NCI-H510A treated with DMSO at 0.1 percent for 48 hours (cell line): ENCODE measurements around the gene ASTL.
"Not testable (repeated sequence)": the region's sequence is repeated elsewhere in the genome, so short reads cannot be mapped to it uniquely, and the experiment has no call there.

Experiments
- DNase-seq: peaks from one replicate; lab custom pipeline; 2025; lab: John Stamatoyannopoulos, UW

Gene ASTL

GRCh38 chr2:96138179-96139145 lies at the start of gene ASTL:
TSS of gene ASTL (minus strand) at chr2:96138502. CDS start at chr2:96138436, 66 bp downstream.
- DNase-seq = peak; percentile 40

DNA sequence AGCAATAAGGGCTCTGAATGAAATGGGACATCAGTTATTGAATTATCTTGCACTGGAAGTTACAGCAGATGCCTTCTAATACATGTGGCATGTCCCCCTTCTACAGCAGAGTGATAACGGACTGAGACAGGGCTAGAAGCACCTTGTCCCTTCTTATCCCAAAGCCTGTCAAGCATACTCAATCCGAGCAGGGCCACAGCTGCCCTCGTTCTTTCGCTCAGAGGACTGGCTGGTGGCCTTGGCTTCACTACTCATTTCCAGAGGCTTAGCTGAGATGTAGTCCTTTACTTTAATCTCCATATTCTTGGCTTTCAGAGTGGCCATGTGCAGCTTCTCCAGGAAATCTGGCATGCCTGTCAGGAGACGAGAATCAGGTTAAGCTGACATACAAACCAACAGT lies 48.3 kb upstream of the ASTL start:
- no peak for DNase-seq

GRCh38 chr2:96185516-96185915 lies 47.2 kb upstream of the ASTL start:
- DNase-seq = no peak

- no peak for DNase-seq
Measured at GRCh38 chr2:96184989-96185388, 46.7 kb upstream of the ASTL start.

DNA sequence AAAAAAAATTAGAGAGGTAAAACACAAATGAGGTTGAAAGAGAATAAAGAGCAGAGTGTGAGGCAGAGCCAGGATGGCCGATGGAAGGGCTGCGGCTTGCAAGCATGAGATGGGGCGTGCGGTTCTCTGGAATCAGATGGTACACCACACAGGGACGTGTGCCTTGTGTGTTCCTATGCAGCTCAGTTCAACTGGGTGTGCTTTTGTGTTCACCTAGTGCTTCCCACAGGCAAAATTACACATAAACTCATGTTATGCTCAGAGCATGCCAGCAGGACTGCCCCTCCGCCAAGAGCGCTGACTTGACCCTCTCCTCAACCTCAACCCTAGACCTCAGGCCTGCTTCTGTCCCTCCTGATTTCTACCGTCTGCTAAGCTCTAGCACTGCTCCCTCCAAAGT lies 45.9 kb upstream of the ASTL start:
- no peak for DNase-seq

- DNase-seq = no peak
Measured at GRCh38 chr2:96181529-96181928, 43.2 kb upstream of the ASTL start.

DNA sequence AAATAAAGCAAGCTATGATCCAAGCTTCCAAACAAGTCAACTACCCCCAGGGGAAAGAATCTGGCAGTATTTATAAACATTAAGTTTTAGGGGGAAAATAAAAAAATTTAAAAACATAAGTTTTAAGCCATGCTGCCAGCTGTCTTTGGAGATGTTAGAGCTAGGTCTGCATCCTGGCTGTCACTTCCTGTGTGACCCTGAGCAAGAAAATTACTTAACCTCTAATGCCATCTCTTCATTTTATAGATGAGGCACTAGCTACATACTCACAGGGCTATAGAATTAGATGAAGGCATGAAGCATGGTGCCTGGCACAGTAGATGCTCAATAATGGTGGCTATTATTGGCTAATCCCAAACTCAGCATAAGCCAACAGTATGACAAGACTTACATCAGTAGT lies 42.2 kb upstream of the ASTL start:
- DNase-seq = no peak

DNA sequence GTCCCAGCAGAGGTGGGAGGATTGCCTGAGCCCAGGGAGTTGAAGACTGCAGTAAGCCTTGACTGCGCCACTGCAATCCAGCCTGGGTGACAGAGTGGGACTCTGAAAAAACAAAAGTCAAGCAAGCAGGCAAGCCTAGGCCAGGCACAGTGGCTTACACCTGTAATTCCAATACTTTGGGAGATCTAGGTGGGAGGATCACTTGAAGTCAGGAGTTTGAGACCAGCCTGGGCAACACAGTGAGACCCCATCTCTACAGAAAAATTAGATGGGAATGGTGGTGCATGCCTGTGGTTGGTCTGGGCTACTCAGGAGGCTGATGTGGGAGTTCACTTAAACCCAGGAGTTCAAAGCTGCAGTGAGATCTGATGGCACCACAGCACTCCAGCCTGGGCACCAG lies 41.7 kb upstream of the ASTL start:
- no peak for DNase-seq

DNA sequence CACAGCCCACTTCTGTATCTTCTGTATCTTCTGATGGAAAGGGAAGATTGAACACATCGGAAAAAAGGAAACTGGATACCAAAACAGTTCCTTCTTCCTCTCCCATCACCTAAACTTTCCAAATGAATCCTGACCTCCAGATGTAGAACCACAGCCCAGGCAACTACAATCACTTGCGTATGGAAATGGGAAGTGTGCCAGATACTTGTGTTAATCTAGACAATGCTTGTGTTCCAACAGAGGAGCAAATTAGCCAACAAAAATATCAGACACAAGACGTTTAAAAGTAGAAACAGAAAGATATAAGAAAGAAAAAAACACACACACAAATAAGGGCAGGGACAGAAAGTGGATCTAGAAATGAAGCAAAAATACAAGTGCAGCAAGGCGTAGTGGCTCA lies 38.4 kb upstream of the ASTL start:
- no peak for DNase-seq

GRCh38 chr2:96175951-96176350 lies 37.6 kb upstream of the ASTL start:
- no peak for DNase-seq

GRCh38 chr2:96174251-96175144 lies 36.2 kb upstream of the ASTL start:
- peak; percentile 56 for DNase-seq

DNA sequence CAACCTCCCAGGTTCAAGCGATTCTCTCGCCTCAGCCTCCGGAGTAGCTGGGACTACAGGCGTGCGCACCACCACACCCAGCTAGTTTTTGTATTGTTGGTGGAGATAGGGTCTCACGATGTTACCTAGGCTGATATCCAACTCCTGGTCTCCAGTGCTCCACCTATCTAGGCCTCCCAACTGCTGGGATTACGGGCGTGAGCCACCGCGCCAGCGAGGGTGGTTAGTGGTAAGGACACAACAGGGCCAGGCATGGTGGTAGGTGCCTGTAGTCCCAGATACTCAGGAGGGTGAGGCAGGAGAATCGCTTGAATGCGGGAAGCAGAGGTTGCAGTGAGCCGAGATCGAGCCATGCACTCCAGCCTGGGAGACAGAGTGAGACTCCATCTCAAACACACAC lies 33.5 kb upstream of the ASTL start:
- DNase-seq = no peak

DNA sequence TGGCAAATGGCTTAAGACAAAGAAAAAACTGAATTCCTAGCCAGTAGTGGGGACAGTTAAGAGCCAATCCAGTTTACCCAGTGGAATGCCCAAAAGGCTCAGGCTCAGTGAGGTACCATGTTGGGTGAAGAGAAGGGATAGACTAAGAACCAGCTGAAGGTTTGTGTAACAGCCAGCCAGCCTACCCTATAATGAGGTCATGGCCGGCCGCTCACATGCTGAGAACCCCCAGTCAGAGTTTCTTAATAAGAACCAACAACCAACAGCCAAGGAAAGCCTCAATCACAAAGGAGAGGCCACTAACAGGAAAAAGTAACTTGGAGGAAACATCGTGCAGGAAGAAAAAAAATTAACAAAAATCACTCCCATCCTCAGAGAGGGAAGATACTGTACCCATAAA lies 32.3 kb upstream of the ASTL start:
- DNase-seq = no peak

DNA sequence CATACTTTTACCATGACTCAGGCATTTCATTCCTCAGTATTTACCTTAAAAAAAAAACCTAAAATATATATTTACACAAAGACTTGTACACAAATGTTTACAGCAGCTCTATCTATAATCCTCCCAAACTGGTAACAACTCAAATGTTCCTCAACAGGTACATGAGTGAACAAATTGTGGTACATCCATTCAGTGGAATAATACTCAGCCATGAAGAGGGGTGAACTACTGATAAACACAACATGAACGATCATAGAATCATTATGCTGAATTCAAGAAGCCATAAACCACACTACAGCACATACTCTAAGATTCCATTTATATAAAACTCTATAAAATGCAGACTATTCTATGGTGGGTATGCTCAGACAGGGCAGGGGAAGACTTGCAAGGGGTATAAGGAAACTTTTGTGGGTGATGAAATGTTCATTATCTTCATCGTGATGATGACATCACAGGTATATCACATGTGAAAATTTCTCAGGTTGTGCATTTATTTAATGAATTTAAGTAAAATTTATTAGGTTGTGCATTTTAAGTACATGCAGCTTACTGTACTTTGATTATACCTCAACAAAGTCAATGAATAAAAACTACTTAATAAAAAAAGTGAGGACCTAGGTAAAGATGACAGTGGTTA lies 31.7 kb upstream of the ASTL start:
- DNase-seq = no peak

DNA sequence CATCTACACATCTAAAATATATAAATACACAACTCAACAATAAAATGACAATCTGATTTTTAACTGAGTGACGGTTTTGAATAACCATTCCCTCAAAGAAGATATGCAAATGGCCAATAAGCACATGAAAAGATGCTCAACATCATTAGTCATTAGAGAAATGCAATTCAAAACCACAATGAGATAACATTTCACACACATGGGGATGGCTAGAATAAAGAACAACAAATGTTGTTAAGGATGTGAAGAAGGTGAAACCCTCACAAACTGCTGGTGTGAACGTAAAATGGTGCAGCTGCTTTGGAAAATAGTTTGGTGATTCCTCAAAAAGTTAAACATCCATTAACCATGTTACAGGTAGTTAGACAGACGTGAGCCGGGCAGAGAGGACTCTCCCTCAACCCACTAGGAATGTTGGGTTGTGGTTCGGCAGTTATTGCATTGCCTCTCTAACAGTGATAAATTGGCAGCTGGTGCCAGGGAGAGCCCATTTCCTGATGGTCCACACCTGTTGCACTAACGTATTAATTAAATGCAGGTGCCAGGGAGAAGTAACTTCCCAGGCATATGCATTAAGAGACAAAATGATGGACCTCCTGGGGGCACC lies 29.2 kb upstream of the ASTL start:
- DNase-seq = no peak

- peak; percentile 19 for DNase-seq
Measured at GRCh38 chr2:96164459-96165184, 26.3 kb upstream of the ASTL start.

DNA sequence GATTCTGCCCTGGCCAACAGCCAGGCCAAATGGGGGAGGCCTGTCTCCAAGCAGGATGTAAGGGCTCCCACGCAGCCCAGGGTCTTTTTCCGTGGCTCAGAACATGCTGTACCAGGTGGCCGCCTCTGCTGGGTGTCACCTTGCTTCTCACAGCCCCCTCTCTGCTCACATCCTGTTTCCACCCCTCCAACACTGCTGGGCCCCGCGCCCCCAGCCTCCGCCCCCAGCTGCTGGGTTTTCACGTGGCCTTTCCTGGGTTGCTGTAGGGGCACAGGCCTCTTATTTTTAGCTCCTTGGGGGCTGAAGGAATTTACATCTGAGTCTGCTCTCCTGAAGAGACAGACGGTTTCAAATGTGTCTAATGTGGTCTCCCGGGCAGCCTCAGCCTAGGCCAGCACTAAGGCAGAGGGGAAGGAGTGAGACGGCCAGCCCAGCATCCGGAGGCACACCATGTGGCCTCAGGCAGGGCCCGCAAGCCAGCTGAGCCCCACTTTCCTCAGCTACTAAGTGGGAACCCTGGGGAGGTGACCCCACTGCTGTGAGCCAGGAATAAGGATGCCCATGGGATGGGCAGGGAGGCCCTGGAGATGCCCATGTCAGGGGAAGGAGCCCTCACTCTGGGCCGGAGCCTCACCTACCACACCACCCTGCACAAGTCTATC lies 25.6 kb upstream of the ASTL start:
- no peak for DNase-seq

- no peak for DNase-seq
Measured at GRCh38 chr2:96163415-96163767, 25.1 kb upstream of the ASTL start.

- DNase-seq = no peak
Measured at GRCh38 chr2:96161898-96162297, 23.6 kb upstream of the ASTL start.

DNA sequence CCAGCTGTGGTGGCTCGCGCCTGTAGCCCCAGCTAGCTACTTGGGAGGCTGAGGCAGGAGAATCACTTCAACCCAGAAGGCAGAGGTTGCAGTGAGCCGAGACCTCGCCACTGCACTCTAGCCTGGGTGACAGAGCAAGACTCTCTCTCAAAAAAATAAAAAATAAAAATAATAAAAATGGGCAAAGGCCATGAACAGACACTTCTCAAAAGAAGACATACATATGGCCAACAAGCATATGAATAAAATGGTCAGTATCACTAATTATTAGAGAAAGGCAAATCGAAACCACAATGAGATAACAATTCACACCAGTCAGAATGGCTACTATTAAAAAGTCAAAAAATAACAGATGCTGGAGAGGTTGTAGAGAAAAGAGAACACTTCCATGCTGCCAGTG lies 22.1 kb upstream of the ASTL start:
- DNase-seq = not testable (repeated sequence)
